HUDEP-2 (cell line): ENCODE results near the gene HEG1.
"Not testable (repeated sequence)": the region's sequence is repeated elsewhere in the genome, so short reads cannot be mapped to it uniquely, and the experiment has no call there.

ENCODE experiments used
- DNase-seq, 76 experiments: peaks; one replicate each; lab custom pipeline; 2025; ENCODE audit not compliant: unreplicated experiment in 76 of 76; lab: John Stamatoyannopoulos, UW

HEG1 gene

DNA sequence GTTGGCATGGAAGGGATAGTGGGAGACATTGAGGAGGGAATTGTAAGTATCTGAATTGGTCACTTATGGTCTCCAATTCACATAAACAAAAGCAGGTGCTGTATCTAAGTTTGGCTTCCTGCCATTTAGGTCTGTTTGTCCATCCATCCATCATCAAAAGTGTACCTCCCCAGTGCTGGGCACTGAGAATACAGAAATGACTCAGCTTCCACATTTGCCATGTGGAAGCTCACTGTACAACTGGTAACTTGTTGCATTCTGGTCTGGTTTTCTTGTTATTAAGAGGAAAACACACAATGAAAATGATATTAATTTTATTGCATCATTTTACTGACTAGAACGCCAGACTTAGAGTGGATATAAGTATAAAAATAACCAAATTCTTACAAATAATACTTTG, 90.4 kb downstream of the HEG1 start:
- no peak for DNase-seq

DNA sequence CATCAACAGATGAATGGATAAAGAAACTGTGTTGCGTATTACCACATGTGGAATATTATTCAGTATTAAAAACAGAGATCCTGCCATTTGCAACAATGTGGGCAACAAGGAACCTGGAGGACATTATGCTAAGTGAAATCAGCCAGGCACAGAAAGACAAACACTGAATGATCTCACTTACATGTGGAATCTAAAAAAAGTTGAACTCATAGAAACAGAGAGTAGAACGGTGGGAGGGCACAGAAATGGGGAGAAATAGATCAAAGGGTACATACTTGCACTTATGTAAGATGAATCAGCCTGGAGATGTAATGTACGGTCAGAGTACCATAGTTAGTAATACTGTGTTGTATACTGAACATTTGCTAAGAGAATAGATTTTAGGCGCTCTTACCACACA, 91.4 kb downstream of the HEG1 start:
- no peak for DNase-seq

DNA sequence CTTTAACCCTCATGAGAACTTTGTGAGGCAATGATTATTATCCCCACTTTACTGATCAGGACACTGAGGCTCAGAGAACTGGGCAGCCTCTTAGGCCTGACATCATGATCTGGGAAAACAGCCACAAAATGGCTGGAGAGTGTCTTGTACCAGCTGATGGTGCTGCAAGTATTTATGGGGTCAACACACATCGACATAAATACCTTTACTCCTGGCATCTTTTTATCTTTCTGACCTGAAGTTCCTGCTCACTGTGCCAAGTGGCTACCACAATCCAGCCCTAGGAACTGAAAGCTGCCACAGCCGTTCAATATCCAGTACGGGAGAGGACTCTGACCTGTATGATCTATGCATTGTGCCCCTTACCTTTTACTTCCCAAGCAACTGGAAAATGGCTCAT, 92.0 kb downstream of the HEG1 start:
- no peak for DNase-seq

DNA sequence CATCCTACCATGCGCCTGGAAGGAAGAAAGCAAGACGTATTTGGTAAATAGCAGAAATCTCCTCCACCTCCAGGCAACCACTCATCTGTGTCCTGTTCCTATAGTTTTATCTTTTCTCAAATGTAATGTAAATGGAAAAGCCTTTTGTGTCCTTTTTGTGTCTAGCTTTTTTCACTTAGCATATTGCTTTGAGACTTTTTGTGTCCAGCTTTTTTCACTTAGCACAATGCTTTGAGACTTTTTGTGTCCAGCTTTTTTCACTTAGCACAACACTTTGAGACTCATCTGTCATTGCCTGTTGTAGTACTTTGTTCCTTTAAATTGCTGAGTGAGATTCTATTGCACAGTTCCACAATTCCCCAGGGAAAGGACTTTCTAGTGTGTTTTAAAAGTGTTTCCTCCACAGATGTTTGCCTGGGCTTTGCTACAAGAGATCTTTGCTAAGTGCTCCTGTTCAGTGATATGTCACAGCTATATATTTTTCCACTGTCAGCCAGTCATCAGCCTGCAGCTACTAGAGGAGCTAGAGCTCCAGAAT, 93.3 kb downstream of the HEG1 start:
- no peak for DNase-seq

DNA sequence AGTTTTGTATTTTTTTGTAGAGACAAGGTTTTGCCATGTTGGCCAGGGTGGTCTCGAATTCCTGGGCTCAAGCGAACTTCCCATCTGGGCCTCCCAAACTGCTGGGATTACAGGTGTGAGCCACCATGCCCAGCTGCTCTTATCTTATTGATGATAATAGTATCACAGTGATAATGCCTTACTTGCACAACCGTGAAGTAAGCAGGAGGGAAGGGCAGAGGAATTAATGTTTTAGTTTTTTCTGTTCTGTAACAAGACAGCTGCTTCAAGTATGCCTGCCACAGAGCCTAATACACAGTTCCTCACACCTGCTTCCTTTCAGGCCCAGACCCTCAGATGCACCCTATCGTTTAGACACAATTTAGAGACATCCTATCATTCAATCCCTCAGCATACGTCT, 95.1 kb downstream of the HEG1 start:
- DNase-seq = no peak

DNA sequence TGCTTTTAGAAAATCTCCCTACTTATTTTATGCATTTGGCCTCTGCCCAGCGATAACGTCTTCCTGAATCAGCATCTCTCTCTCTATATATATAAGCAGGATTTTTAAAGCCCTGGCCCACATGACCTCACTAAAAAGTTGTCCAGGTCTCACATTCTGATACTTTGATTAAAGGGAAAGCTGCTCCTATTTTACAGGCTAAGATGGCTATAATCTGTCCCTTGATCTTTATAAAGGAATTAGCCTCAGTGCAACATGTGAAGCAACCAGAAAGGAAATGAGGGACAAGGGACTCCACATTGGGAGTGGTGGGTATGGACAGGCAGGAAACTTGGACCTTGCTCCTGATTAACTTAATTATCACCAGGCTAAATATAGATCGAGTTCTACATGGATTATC, 95.7 kb downstream of the HEG1 start:
- no peak for DNase-seq

DNA sequence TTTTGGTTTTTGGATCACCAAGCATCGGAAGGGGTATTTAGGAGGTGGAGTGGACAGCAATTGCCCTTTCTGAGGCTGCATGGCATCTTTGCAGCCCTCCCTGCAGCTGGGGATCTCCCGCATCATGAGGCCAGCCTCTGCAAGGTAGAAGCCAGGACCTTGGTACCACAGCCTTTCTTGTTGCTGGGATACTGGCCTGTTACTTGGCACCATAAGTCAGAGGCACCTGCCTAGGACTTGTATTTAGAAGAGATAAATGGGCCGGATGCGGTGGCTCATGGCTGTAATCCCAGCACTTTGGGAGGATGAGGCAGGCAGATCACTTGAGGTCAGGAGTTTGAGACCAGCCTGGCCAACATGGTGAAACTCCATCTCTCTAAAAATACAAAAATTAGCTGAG, 97.8 kb downstream of the HEG1 start:
- not testable (repeated sequence) for DNase-seq

DNA sequence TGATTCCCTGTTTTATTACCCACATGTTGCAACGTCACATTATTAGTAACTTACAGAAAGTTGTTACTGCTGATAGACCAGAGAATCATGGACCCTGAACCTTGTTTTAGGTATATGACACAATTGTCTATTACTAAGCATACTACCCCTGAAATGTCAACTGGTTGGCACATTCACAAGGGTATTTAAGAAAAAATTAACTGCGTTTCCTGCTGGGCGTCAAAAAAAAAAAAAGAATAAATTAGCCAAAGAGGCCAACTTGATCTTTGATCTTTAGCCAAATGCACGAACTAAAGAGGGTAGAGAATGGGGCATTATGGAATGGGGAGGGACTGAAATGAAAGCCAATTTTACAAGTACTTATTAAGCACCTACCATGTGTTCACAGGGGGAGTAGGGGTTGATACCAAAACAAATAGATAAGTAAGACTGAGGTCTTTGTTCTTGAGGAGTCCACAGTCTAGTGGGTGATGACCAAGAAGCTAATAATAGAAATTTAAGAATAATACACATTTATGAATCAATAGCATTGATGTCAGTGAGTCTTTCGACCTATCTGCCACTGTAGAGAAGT, 103.4 kb downstream of the HEG1 start:
- no peak for DNase-seq

DNA sequence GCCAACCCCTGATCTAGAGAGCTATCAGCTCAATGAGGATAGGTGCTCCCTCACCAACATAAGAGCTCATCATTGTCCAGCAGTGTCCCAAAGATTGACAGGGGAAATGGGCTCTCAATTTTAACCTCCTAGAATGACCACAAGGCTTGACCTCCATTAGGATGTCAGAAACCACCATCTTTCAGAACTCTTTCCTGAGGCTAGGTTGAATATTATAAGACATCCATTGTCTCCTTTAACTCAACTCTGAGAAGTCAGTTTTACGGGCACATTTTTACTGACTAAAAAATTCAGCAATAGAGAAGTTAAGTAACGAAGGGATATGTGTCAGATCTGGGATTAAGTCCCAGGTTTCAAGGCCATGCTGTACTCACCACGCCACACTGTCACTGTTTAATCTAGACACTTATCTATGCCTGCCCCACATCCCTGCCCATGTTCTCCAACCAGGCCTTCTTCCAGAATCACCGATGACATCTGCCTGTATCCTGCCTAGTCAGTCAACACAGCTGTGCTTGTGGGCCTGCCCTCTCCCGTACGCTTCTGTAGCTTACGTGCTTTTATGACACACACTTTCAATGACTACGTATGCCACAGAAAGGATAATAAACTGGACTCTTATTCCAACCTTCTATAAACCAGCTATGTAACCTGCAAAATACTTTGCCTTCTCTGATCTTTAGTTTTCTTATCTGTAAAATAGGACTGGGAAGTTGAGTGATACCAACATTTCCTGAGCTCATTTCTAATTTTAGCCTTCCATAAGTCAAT, 104.1 kb downstream of the HEG1 start:
- no peak for DNase-seq

DNA sequence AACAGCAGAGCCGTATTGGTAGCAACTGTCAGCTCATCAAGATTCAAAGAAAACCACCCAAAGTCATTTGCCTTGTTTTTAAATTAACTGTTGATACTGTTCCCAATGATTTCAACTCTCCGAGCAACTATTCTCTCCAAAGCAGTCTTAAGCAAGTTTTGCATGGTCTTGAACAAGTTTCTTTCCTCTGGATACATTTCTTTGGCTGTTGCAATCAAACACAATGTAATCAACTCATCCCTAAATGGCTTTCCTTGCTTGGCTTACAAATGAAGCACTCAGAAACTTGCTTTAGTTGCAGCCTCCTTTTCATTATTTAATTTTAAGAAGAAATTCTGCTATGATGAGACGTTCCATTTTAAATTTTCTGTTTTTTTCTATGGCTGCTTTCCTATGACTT, 105.8 kb downstream of the HEG1 start:
- no peak for DNase-seq

DNA sequence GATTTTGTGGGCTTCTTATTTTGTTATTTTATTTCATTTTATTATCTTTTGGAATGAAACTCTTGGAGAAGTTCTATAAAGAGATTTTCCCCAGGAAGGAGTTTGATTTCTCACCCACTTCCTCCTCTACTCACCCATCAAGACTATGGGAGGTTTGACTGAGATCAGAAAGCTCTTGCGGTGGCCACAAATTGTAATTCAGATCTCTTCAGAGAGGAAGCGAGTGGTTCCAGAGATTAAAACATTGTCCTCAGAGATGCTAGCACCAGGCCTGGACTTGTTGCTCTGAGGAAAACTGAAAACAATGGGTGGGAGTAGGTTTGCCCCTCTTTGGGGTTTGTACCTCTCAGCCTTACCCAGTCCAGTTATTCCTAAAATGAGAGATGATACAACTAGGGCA, 113.2 kb downstream of the HEG1 start:
- DNase-seq = no peak

DNA sequence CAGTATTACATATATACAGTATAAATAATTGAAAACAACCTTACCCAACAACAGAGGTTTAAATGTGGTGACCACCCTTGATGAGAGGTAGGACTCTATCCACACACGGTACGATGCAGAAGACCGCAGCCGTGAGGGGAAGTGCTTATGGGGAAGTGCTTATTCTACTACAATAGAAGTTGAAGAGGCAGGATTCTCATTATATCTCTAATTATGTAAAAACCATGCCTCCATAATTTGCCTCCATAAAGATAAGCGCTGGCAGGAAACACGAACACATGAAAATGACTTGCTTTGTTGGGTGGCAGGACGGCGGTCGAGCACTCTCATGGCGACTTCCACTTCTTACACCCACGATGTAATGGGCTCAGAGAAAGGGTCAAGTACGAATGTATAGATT, 114.0 kb downstream of the HEG1 start:
- no peak for DNase-seq

DNA sequence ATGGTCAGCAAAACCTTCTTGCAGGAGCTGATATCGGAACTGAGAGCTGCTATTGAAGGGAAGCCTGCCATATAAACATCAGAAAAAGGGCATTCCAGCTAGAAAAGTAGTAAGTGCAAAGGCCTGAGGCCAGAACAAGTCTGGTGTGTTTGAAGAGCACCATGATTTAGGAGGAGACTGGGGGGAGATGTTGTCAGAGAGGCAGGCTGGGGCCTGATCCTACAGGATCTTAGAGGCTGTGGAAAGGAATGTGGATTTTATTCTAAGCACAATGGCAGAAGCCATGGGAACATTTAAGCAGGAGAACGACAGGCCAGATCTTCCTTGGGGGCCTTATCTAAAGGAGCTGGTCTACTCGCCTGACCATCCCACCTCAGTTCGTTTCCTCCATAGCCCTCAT, 116.1 kb downstream of the HEG1 start:
- no peak for DNase-seq

DNA sequence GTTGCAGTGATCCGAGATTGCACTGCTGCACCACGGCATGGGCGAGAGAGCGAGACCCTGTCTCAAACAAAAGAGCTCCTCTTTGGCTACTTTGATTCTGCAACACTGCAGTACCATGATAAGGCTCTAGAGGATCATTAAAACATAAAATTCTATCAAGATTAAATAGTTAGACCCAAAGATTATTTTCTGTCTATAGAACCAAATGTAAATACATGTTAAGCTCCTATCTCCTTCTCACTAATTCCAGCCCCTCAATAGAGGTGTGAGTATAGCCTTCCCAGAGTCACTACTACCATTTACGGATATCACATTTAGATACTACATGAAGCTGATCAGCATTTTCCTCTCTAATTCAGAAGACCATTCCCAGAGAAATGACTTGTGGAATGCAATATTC, 116.9 kb downstream of the HEG1 start:
- DNase-seq = no peak

DNA sequence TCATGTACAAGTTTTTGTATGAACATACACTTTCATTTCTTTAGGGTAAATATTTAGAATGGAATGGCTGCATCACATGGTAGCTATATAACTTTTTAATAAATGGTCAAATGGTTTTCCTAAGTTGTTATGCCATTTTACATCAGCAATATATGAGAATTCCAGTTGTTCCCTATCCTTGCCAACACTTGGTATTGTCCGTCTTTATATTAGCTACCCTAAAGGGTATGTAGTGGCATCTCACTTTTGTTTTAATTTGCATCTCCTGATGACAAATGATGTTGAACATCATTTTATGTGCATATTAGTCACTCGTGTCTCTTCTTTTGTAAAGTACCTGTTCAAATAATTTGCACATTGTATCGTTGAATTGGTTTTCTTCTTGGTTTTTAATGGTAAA, 118.7 kb downstream of the HEG1 start:
- DNase-seq = no peak

DNA sequence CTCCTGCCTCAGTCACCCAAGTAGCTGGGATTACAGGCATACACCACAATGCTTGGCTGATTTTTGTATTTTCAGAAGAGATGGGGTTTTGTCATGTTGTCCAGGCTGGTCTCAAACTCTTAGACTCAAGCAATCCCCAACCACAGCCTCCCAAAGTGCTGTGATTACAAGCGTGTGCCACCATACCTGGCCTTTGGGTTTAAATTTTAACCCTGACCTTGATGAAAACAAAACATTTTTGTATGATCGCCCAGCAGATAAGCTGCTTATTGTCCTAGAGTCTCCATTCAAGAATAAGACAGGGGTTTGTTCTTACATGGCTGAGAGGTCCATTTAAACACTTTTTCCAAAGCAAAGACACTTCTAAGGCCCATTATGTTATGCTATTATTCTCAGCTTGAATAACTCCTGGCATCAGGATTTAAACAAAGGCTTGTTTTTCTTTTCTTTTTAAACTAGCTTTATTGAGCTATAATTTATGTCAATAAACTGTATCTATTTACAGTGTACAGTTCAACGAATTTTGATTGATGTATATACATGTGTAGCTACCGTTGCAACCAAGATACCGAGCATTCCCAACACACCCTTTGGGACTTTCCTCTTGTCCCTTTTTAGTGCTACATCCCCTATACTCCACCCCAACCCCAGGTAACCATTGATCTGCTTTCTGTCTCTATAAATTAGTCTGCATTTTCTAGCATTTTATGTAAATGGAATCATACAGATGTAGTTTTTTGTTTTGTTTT, 119.8 kb downstream of the HEG1 start:
- DNase-seq = no peak

DNA sequence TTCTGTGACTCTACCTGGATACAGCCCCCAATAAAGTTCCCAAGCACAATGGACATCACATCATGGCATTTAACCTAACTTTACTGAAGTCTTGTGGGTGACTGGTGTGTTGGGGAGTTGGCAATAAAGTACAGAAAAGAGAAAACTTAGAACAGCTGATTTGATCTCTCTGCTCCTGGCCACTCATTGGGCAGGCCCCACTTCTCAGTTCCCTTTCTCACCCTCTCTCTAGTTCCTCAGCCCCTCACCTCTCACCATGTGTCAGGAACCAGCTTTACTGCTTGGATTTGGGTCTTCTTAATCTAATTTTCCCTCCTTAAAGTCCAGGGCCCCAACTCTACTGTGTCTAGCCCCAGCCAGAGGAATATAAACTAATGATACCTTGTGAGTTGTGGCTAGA, 120.5 kb downstream of the HEG1 start:
- no peak for DNase-seq

DNA sequence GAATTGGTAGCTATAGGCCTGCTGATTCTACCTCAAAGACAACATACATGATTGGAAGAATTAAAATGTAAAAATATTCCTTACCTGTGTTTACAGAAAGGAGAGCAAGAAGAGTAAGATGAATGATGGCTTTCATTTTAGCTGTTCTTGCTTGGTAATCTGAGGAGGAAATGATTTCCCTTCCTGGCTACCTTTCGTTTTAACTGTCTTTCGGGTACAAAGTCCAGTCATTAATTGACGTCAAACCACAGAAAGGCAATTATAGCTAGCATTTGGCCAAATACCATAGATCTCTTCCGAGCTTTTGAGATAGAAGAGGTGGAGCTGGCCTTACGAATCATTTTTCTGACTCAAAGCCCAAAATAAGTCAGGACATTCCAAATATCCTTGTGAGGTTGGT, 121.2 kb downstream of the HEG1 start, which contains the start of gene MUC13:
TSS of gene MUC13 (minus strand) at position 175 of the 400 bp plus-strand sequence. CDS start at position 136, 39 bp downstream.
- DNase-seq = no peak

DNA sequence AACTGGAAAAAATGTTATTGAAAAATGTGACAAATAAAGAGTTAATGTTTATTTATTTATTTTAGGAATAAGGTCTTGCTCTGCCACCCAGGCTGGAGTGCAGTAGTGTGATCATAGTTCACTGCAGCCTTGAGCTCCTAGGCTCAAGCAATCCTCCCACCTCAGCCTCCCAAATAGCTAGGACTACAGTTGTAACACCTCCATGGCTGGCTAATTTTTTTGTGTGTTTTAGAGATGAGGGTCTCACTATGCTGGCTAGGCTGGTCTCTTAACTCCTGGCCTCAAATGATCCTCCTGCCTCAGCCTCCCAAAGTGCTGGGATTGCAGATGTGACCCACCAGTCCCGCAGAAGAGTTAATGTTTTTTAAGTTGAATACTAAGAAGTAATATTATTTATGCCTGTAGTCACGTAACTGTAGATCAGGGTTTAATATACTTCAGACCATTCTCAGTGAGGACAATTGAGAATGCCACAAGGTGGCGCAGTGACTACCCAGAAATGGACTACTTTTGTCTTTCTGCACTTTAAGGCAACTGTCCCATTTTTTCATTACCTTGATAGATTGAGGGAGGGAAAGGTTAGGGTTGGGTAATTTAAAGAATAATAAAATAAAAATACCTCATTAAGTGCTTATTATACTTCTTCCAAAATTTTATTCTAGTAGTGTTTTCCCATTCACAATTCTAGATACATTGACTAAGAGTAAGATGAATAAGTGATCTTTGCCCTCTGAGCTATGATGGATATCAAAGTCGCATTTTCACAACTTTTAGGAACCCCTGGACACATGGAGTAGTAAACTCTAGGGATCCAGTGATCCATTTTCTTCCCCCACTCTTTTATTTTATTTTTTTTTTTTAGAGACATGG, 127.2 kb downstream of the HEG1 start:
- peak in 42 of 76 experiments; percentile 1 to 57 (median 22) for DNase-seq

DNA sequence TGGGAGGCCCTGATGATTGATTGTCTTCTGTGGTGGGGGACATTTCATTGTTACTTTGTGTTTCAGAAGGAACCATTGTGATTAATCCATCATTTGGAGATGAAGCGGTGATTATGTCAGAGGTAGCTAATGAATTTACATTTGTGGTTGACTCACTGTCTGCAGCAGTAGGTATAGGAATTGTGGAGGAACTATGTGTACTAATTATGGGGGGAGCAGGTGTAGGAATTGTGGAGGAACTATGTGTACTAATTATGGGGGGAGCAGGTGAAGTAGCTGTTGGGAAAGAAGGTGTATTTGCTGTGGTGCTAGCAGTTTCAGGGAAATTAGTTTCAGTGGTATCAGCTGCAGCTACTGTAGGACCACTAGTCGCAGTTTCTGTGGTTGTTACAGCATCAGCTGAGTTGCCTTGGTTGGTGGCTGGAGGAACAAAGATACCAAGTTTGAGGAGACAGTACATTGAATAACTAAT, 128.2 kb downstream of the HEG1 start:
- DNase-seq = no peak
